Measurements from ENCODE around the gene FYN.

The FYN gene

GRCh38 chr6:111769365-111770152 is 103.7 kb downstream of the FYN start:
- DNase-seq (ENCODE audit: low read depth) = no peak

GRCh38 chr6:111768431-111768770 is 104.9 kb downstream of the FYN start:
- no peak for DNase-seq (ENCODE audit: low read depth)

GRCh38 chr6:111767752-111768430 is 105.4 kb downstream of the FYN start:
- DNase-seq (ENCODE audit: low read depth) = no peak

GRCh38 chr6:111766201-111766857 is 106.9 kb downstream of the FYN start:
- DNase-seq (ENCODE audit: low read depth) = peak; percentile 78

GRCh38 chr6:111765763-111766162 is 107.5 kb downstream of the FYN start:
- no peak for DNase-seq (ENCODE audit: low read depth)

- DNase-seq (ENCODE audit: low read depth) = peak; percentile 48
Observed at GRCh38 chr6:111764238-111765175, 108.7 kb downstream of the FYN start.

GRCh38 chr6:111763381-111763780 is 109.9 kb downstream of the FYN start:
- no peak for DNase-seq (ENCODE audit: low read depth)

- DNase-seq (ENCODE audit: low read depth) = peak; percentile 69
Observed at GRCh38 chr6:111761783-111762312, 111.4 kb downstream of the FYN start.

- DNase-seq (ENCODE audit: low read depth) = no peak
Observed at GRCh38 chr6:111761212-111761611, 112.0 kb downstream of the FYN start.

GRCh38 chr6:111759836-111760785 is 113.1 kb downstream of the FYN start:
- DNase-seq (ENCODE audit: low read depth) = peak; percentile 93

GRCh38 chr6:111759331-111759835 is 113.9 kb downstream of the FYN start:
- DNase-seq (ENCODE audit: low read depth) = peak; percentile 35

- no peak for DNase-seq (ENCODE audit: low read depth)
Observed at GRCh38 chr6:111758608-111759329, 114.5 kb downstream of the FYN start.

- peak; percentile 43 for DNase-seq (ENCODE audit: low read depth)
Observed at GRCh38 chr6:111757342-111757741, 115.9 kb downstream of the FYN start.

GRCh38 chr6:111754423-111754822 is 118.8 kb downstream of the FYN start:
- DNase-seq (ENCODE audit: low read depth) = no peak

- no peak for DNase-seq (ENCODE audit: low read depth)
Observed at GRCh38 chr6:111753573-111753972, 119.7 kb downstream of the FYN start.

GRCh38 chr6:111752476-111752875 is 120.8 kb downstream of the FYN start:
- no peak for DNase-seq (ENCODE audit: low read depth)

- DNase-seq (ENCODE audit: low read depth) = no peak
Observed at GRCh38 chr6:111750753-111751673, 122.2 kb downstream of the FYN start.

GRCh38 chr6:111750153-111750552 is 123.1 kb downstream of the FYN start:
- no peak for DNase-seq (ENCODE audit: low read depth)

- DNase-seq (ENCODE audit: low read depth) = no peak
Observed at GRCh38 chr6:111748231-111748647, 125.0 kb downstream of the FYN start.

All from amniotic epithelial cell (primary cell).